ENCODE measurements around the gene LTBP2.
A peak's percentile ranks its signal among the peaks of the same experiment; 100 is the strongest.

Gene LTBP2

GRCh38 chr14:74522740-74523139 is 89.3 kb downstream of the LTBP2 start:
- DNase-seq: no peak

GRCh38 chr14:74521756-74522155 is 90.3 kb downstream of the LTBP2 start:
- no peak for DNase-seq

DNA sequence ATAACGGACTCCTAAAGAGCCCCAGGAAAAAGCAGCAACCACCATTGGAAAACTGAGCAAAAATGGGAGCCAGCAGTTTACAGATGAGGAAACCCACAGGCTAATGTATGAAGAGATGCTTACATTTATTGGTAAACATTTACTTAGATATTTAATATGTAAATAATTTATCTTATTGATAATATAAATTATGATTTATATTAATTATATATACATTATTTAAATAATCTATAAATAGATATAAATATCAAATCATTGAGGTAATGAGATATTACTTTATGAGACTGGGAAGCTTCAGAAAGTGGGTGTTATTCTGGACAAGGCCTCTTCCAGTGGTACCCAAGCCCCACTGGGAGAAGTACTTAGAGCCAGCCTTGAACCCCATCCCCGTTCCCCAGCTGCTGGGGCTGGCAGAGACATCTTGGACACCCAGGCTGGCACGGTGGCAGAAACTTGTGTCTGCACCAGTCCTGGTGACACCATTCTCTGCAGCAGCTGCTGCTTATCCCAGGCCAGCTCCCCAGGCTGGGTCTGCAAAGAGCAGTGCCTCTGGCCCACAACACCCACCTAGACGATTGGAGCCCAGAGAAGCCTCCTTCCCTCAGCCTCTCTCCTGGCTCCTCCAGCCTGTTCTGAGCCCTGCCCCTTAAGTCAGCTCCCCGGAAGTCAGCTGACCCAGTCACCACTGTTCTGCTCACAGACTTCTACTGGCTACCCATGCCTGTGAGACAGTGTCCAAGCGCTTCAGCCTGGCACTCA is 92.5 kb downstream of the LTBP2 start:
- DNase-seq: no peak

- DNase-seq: no peak
Measured at GRCh38 chr14:74518221-74518620, 93.8 kb downstream of the LTBP2 start.

DNA sequence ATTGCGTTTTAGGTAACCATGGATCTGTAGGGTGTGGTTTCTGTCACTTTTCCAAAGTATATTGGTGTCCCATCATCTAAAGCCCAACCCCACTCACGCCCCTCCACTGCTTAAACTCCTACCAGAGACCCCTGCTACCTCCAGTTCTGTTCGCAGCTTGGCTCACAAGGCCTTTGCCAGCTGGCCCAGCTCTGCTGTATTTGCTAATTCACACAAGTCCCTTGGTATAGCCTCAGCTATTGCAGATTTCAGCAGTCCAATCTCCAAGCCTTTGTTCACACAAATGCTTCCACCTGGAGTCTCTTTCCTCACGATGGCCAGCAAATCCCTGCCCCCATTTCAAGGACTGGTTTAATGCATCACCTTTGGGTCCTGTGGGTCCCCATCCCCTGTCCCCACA is 94.3 kb downstream of the LTBP2 start:
- no peak for DNase-seq

- no peak for DNase-seq
Measured at GRCh38 chr14:74516451-74517160, 95.4 kb downstream of the LTBP2 start.

DNA sequence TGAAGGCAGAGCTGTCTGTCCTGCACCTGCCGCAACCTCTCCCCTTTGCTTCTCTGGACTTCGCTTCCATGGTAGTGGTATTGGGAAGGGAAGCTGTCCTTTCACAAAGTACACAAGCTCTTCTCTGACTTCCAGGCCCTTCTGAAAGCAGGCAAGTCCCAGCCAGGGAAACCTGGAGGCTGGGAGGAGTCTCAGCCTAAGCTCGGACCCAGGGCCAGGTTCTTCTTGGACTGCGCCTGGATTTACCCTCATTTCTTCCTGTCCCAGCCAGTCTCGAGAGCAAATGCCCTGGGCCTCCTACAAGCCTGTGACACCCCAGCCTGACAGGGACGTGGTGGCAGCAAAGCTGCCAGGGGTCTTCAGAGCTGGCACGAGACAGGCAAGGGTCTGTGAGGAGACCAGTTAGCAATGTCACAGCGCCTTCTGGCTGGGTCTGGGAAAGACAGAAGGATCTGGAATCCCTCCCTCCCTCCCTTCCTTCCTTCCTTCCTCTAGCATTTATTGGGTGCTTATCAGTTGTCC is 96.1 kb downstream of the LTBP2 start:
- DNase-seq: no peak

DNA sequence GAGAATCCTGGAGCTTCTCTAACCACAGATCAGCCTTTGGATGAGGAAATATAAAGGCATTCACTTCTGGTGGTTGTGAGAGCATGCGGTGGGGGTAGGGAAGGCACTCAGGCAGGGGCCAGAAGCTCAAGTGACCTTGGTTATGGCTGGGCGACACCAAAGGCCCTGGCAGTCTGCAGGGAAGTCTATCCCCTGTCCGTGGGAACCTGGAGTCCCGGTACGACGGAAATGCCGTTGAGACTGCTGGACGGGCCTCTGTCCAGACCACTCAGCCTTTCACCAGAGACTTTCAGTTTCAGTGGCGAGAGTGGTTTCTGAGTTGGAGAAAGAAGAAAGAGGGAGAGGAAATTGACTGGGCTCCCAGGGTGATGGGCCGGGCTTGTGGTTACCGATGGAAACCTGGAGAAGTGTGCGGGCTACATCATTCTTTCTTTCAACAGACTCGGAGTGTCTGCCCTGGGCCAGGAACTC is 97.5 kb downstream of the LTBP2 start:
- DNase-seq: no peak

GRCh38 chr14:74511966-74512830 is 99.8 kb downstream of the LTBP2 start:
- DNase-seq: no peak

DNA sequence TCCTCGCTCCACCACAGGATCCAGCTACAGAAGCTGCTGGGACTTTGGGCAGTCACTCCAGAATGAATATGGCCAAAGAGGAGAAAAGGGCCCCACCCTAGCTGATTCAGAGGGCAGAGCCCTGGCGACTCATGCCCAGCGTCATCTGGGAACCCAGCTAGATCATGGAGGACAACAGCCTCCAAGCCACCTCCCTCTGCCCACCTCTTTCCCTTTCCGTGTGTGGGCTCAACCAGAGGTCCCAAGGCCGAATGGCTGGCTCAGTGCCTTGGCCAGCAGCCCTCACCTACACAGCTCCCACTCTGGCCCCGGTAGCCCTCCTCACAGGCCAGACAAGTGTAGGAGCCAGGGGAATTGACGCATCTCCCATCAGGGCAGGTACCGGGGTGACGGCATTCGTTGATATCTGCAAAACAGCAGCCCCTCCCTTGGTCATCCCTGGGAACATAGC is 101.1 kb downstream of the LTBP2 start:
- no peak for DNase-seq

GRCh38 chr14:74510223-74510931 is 101.7 kb downstream of the LTBP2 start:
- DNase-seq: peak; percentile 11

DNA sequence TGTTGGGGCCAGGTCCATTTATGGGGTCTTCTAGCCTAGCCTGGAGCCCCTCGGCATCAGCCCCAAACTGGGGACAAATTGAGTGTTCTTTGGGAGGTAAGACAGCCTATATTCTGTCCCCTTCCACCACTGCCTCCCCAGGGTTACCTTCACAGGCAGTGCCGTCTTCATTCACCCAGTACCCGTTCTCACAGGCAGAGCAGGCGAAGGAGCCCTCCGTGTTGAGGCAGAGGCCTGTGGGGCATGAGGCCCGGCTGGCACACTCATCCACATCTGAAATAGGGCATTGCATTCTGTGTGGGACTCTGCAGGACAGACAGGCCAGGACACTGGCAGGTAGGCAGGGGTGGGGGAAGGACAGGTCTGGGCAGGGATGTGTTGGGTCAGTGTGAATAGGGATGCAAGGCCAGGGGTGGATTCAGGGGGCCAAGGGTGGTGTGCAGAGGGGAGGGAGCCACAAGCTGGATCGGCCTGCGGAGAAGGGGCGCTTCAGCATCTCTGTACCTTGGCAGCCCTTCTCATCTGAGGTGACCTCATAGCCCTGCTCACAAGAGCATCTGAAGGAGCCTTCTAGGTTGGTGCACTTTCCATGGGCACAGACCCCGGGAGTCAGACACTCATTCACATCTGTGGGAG is 102.3 kb downstream of the LTBP2 start:
- DNase-seq: no peak

GRCh38 chr14:74508844-74509428 is 103.1 kb downstream of the LTBP2 start:
- DNase-seq: no peak

DNA sequence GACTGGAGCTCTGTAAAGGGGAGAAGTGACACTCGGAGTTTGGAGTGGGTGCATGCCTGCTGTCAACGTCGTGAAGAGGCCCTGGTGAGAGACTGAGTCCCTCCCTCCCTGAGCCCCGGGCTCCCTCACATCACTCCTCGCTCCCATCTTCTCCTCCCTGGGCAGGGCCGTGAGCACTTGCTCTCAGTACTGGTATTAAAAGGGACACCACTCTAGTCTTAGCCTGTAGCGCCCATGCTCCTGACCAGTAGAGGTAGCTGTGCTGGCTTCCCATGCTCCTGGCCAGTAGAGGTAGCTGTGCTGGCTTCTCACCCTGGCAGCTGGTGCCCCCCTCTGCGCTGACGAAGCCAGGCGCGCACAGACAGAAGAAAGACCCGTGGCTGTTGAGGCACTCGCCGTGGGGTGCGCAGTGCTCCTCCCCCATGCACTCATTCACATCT is 103.7 kb downstream of the LTBP2 start:
- no peak for DNase-seq

- no peak for DNase-seq
Measured at GRCh38 chr14:74507840-74508239, 104.2 kb downstream of the LTBP2 start.

DNA sequence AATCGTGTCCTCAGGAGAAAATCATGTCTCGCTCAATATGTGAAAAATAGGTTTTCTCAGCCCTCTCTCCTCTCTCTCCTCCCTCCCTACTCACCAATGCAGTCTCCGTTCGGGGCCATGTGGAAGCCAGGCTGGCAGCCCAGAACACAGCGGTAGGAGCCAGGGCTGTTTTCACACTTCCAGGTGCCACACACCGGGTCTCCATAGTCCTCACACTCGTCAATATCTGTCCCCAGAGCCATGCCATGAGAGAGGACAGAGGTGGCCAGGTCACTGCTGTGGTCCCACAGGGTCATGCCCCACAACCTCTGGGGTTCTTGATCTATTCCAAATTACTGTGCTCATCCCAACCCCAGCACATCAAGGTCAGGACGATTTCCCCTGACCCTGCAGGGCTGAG is 105.0 kb downstream of the LTBP2 start:
- no peak for DNase-seq

DNA sequence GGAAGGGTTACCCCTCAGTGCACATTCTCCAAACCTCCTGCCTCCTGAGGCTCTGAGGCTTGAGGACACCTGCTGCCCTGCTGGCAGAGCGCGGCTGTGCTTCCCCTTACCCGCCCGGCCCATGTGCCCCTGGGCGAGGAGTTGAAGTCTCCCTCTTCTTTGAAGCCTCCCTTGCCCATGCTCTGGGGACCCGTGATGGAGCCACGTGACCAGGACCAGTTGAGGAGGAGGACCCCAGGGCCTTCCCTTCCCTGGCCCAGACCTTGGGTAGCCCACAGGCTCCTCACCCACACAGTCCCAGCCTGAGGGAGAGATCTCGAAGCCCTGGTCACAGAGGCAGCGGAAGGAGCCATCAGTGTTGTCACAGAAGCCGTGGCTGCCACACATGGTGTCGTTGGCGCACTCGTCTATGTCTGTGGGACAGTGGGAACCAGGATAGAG is 105.6 kb downstream of the LTBP2 start:
- DNase-seq: no peak

GRCh38 chr14:74505831-74506230 is 106.2 kb downstream of the LTBP2 start:
- no peak for DNase-seq

GRCh38 chr14:74504874-74505720 is 106.9 kb downstream of the LTBP2 start:
- no peak for DNase-seq

GRCh38 chr14:74504412-74504811 is 107.6 kb downstream of the LTBP2 start:
- no peak for DNase-seq
